GM21526 (cell line): ENCODE data around the gene NDUFA3.
"Not testable (repeated sequence)": the region's sequence is repeated elsewhere in the genome, so short reads cannot be mapped to it uniquely, and the experiment has no call there.

Experiments
- ATAC-seq: cut with Tn5 transposase; IDR thresholded peaks from one replicate; pipeline ENCODE4 v1.9.1; 2021; ENCODE audit warnings: moderate library complexity; ENCODE audit not compliant: unreplicated experiment, low FRiP score

NDUFA3 gene

DNA sequence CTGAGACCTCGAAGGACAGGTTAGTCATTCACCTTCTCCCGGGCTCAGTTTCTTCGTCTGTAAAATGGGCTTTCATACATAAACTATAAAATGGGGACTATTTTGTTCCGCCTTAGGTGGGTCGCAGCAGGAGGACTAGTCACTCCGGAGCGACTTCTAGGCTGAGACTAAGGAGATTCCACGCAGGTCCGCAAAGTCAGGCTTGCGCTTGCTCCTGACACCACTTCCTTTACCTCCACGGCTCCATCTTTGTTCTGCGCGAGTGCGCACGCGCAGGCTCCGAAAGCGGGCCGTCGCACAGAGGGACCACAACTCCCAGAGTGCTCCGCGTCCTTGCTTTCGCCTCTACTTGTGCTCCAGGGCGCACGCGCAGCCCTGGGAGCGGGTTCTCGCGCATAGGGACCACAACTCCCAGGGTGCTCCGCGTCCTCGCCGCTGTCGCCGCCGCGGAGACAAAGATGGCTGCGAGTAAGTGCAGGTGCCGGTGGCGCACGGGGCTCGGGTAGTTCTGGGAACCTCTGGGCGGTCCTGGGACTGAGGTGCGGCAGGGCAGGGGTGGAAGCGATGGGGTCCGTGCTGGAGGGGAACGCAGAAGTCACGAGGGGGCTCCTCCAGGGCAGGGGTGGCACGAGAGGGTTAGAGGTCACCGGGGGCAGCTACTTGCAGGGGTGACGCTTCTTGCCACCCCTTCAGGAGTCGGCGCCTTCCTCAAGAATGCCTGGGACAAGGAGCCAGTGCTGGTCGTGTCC, at the start of gene NDUFA3:
TSS of gene NDUFA3 (plus strand) at position 435 of the 749 bp plus-strand sequence. CDS start at position 459, 24 bp downstream.
- peak; percentile 82 for ATAC-seq

- no peak for ATAC-seq
These were observed 40.0 kb upstream of the NDUFA3 start for GRCh38 chr19:54062643-54063042.

- ATAC-seq: no peak
These were observed 39.1 kb upstream of the NDUFA3 start, which contains the start of gene VSTM1 for GRCh38 chr19:54063350-54064116. TSS of gene VSTM1 (minus strand) at chr19:54063897. CDS start at chr19:54063777, 120 bp downstream.

GRCh38 chr19:54069470-54069869, 33.2 kb upstream of the NDUFA3 start:
- ATAC-seq: no peak

DNA sequence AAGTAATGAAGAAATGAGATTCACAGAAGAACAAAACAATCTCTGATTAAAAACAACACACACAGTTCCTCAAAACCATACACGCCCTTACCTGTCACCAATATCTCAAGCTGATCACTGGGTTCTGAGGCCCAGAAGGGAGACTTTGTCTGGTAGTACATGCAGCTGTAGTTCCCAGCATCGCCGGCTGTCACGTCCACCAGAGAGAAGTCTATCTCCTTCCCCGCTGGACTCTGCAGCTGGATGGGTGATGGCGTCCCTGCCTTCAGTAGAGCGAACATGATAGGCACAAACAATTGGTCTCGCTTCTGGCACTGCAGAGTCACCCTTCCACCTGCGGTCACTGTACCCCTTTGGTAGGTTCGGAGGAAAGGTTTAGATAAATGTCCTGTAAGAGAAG, 28.8 kb upstream of the NDUFA3 start:
- ATAC-seq: no peak

GRCh38 chr19:54074851-54075250, 27.8 kb upstream of the NDUFA3 start:
- ATAC-seq: no peak

GRCh38 chr19:54077334-54077733, 25.3 kb upstream of the NDUFA3 start:
- no peak for ATAC-seq

GRCh38 chr19:54081032-54081431, 21.6 kb upstream of the NDUFA3 start, which contains the start of gene TARM1:
TSS of gene TARM1 (minus strand) at chr19:54081365. CDS start at chr19:54081340, 25 bp downstream.
- ATAC-seq: no peak

- ATAC-seq: no peak
These were observed 18.2 kb upstream of the NDUFA3 start for GRCh38 chr19:54084410-54084809.

GRCh38 chr19:54094426-54095000, 8.1 kb upstream of the NDUFA3 start:
- ATAC-seq: no peak

GRCh38 chr19:54095136-54095858, 7.4 kb upstream of the NDUFA3 start:
- no peak for ATAC-seq

GRCh38 chr19:54095859-54096616, 6.6 kb upstream of the NDUFA3 start:
- not testable (repeated sequence) for ATAC-seq

- ATAC-seq: no peak
These were observed 6.0 kb upstream of the NDUFA3 start for GRCh38 chr19:54096617-54097106.

DNA sequence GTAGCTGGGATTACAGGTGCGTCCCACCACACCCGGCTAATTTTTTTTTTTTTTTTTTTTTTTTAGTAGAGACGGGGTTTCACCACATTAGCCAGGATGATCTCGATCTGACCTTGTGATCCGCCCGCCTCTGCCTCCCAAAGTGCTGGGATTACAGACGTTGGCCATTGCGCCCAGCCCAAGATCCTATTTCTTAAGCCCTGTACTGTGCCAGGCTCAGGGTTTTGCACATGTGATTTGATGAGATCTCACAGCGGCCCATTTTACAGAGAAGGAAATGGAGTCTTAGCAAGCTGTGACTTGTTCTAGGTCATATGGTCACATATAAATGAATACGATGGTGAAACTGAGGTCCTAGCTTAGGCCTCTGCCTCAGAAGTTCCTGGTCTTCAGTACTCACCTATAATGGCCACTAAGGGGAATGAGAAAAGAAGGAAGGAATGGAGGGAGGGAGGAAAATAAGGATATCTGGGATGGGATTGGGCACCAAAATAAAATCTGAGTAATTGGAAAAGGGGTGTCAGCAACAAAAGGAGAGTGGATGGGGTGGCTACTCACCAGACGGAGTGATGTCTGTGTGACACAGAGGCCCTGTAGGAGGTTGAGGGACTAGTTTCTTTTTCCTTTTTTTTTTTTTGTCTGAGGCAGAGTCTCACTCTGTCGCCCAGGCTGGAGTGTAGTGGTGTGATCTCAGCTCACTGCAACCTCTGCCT, 3.3 kb upstream of the NDUFA3 start:
- no peak for ATAC-seq

DNA sequence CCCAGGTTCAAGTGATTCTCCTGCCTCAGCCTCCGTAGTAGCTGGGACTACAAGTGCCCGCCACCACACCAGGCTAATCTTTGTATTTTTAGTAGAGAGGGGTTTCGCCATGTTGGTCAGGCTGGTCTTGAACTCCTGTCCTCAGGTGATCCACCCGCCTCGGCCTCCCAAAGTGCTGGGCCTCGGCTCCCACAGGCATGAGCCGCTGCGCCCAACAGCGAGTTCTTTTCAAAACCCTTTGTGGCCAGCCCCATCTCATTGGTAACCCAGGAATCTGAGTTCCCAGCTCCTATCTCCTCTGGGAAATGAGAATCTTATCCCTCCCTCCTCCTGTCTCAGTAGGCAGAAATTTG, 2.8 kb upstream of the NDUFA3 start:
- not testable (repeated sequence) for ATAC-seq

DNA sequence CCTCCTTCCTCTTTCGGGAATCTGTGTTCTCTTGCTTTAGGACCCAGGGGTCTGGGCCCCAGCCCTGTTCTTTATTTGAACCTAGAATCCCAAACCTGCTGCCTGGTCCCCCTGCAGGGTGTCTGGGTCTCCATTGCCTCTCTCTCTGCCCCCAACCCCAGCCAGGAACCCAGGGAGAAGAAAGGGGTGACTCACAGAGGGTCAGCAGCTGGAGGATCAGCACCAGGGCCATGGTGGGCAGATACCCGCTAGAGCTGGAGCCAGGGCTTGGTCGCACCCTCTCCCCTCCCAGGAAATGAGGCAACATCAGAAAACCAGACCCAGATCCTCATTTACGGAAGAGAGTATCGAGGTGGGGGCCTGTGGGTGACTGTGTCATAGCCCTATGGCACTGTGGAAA, 2.1 kb upstream of the NDUFA3 start, which contains the start of gene OSCAR:
TSS of gene OSCAR (minus strand) at position 243 of the 400 bp plus-strand sequence. CDS start at position 232, 11 bp downstream.
- ATAC-seq: no peak

DNA sequence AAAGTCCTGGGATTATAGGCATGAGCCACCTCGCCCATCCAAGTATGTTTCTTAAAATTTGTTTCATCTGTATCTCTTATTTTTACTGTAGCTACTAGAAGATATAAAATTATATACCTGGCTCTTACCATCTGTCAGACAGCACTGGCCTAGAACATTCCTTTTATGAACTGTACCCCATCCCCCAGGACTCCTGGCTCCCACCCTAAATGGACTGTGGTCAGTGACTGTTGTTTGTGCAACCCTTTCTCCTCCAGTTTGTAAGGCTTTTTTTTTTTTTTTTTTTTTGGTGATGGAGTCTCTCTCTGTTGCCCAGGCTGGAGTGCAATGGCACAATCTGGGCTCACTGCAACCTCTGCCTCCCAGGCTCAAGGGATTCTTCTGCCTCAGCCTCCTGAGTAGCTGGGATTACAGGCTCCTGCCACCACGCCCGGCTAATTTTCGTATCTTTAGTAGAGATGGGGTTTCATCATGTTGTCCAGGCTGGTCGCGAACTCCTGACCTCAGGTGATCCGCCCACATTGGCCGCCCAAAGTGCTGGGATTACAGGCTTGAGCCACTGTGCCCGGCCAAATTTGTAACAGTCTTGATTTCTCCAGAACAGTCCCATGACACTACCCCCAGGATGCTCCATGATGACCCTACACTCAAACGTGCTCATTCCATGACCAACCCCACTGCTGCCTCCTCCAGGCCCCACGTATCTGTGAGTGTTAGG, 2.5 kb downstream of the NDUFA3 start:
- no peak for ATAC-seq

DNA sequence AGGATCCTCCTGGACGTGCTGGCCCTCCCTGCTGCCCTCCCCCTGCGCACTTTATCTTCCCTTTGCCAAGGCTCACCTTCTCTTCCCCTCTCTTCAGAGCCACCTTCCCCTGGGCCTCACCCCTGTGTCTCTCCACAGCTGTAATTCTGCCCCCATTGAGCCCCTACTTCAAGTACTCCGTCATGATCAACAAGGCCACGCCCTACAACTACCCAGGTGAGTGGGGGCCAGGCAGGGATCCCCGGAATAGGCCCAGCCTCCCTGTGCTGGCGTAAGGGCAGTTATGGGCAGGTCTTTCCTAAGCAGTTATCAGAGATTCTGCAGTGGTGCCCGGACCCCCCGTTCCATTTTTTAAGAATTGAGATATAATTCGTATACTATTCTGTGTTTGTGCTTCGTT, 3.1 kb downstream of the NDUFA3 start:
- no peak for ATAC-seq
